Panc1 (cell line): Measurements from ENCODE around the gene RPS19BP1. TPM values are rescaled to one million over a fixed set of nuclear protein-coding genes. Genes with fewer than 3 reads are reported as not detected.

Source experiments
- ATAC-seq: fragments of 200-7000 bp; cut with Tn5 transposase; 2 replicates; pipeline ENCODE4 v1.9.1; 2020; ENCODE audit warnings: mild to moderate bottlenecking, moderate library complexity
- BruUV-seq: library from RNA; stranded (reverse); fragments of 400-500 nt; replicated peaks from 2 replicates; lab custom pipeline; 2021; lab: Mats Ljungman, UMichigan
- CTCF ChIA-PET: fragments of 300-600 bp; sonication (Branson Sonifier 250); formaldehyde crosslinking; loops from one replicate; lab custom pipeline; 2022; ENCODE audit warnings: antibody characterized with exemption; lab: Charles Lee
- POLR2A ChIA-PET: fragments of 300-600 bp; sonication (Branson Sonifier 250); formaldehyde crosslinking; loops from one replicate; lab custom pipeline; 2022; ENCODE audit warnings: antibody characterized with exemption; lab: Charles Lee
- DNase-seq: peaks from one replicate; pipeline ENCODE4 v3.0.0-alpha.2; 2010; ENCODE audit warnings: low read depth, low spot score
- H3K27ac ChIP-seq: 2 replicates; pipeline ENCODE4 v1.5.1; 2011; ENCODE audit warnings: mild to moderate bottlenecking, low read length, inconsistent platforms
- H3K27me3 ChIP-seq: fragments of 200-500 bp; sonication (Bioruptor generic); 2 replicates; pipeline ENCODE4 v1.6.0; 2014; ENCODE audit warnings: low read length, inconsistent platforms; ENCODE audit not compliant: control insufficient read depth, insufficient read depth
- H3K36me3 ChIP-seq: fragments of 200-500 bp; sonication (Bioruptor generic); 2 replicates; pipeline ENCODE4 v1.5.1; 2014; ENCODE audit warnings: inconsistent platforms, mild to moderate bottlenecking, low read length, moderate library complexity; ENCODE audit not compliant: control insufficient read depth, insufficient read depth
- H3K4me1 ChIP-seq: 2 replicates; pipeline ENCODE4 v1.5.1; 2011; ENCODE audit warnings: inconsistent platforms, mild to moderate bottlenecking, low read length, moderate library complexity; ENCODE audit not compliant: control insufficient read depth, insufficient read depth
- H3K4me3 ChIP-seq, 2 experiments: 2 replicates each; pipeline ENCODE4 v1.5.1; 2011 to 2012; ENCODE audit warnings: low read depth in 2 of 2, low read length in 2 of 2, mild to moderate bottlenecking in 2 of 2, inconsistent platforms in 1 of 2, moderate library complexity in 1 of 2
- H3K9me3 ChIP-seq: fragments of 200-500 bp; sonication (Bioruptor generic); 2 replicates; pipeline ENCODE4 v1.5.1; 2014; ENCODE audit warnings: low read depth, mild to moderate bottlenecking, inconsistent platforms, low read length, moderate library complexity; ENCODE audit not compliant: control insufficient read depth, insufficient read depth
- POLR2AphosphoS5 ChIP-seq: IDR thresholded peaks from 2 replicates; pipeline ENCODE4 v1.6.1; 2012; ENCODE audit warnings: mild to moderate bottlenecking, low read depth, low read length, moderate library complexity
- REST ChIP-seq, 2 experiments: IDR thresholded peaks; 2 replicates each; pipeline ENCODE4 v1.6.1; 2011 to 2012; ENCODE audit warnings: low read depth in 2 of 2, control low read depth in 1 of 2, low read length in 1 of 2, mild to moderate bottlenecking in 1 of 2, moderate library complexity in 1 of 2; ENCODE audit not compliant: insufficient read depth in 1 of 2
- SIN3A ChIP-seq: IDR thresholded peaks from 2 replicates; pipeline ENCODE4 v1.6.1; 2012; ENCODE audit warnings: low read depth, mild to moderate bottlenecking, low read length, moderate library complexity, borderline replicate concordance; ENCODE audit not compliant: insufficient read depth
- TCF7L2 ChIP-seq: IDR thresholded peaks from 2 replicates; pipeline ENCODE4 v1.6.1; 2011; ENCODE audit warnings: mild to moderate bottlenecking, low read depth, low read length, inconsistent platforms
- in situ Hi-C: cut with HindIII; loops from 2 replicates; pipeline ENCODE4 v1.10.0; 2016; ENCODE audit warnings: low sequenced_read_pairs, low pct_unique_long_range_greater_than_20kb
- intact Hi-C: fragments of 100-400 bp; cut with micrococcal nuclease; formaldehyde crosslinking; loops from one replicate; pipeline ENCODE4 v1.10.0; 2022; ENCODE audit not compliant: unreplicated experiment
- total RNA-seq: library from RNA; stranded (reverse); gene quantifications from one replicate; pipeline ENCODE4 v1.2.1, GENCODE V29; 2021; ENCODE audit not compliant: unreplicated experiment
- TF ChIP-seq, protein P1 (sequence below): fragments of 450-650 bp; IDR thresholded peaks from 2 replicates; pipeline ENCODE4 v1.5.1; 2017; ENCODE audit warnings: mild to moderate bottlenecking

The RPS19BP1 gene
- total RNA-seq, 1 experiment from 2014 or later: 123 TPM

DNA sequence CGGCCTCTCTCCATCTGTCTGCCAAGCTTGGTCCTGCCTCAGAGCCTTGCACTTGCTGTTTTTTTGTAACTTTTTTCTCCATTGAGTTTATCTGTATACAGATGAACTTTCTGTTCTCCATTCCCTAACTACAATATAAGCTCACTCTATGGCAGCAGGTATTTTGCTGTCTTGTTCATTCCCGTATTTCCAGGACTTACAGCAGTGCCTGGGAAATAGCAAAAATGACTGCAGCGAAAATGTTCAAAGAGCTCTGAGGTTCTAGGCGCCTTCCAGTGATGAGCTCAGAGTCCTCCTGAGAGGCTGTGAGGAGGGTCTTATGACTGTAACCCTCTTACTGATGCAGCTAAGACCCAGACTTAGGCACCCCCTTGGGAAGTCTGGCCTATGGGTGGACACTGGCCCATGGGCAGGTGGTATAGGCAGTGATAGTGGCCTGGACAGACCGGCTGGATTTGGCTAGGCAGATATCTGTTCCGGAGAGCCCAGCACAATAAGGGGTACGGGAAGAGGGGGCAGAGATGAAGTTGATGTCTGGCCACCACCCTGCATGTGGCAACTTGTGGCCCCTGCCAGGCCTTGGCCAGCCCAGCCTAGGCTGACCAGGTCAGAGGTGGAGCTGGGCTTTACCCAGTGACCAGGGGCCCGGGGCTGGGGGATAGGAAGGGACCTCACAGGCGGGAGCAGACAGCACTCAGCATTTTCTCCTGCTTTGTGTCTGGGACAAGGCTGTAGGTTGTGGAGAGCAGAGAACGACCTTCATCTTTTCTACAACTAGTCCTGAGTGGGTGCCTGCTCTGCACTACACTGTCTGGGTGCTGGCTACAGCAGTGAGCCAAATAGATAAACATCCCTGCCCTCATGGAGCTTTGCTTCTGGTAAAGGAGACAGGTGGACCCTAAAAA is 7.5 kb downstream of the RPS19BP1 start:
- ChIA-PET CTCF (interaction anchor here (1.2 kb wide), 2 partner anchors 29 to 31 kb away, joined by 3 to 4 read pairs; no protein-coding TSS in a partner anchor), POLR2A (interaction anchor here (0.5 kb wide), 1 partner anchor 207 kb away, joined by 3 read pairs; no protein-coding TSS in a partner anchor)
- peaks cover 10% of the 10 kb centered on the region for H3K36me3 ChIP-seq
- H3K4me3 ChIP-seq: no peak overlapping the region
- peaks cover 32% of the 10 kb centered on the region for H3K4me1 ChIP-seq
- no peaks in the 10 kb centered on the region for H3K9me3 ChIP-seq
- intact Hi-C loops (no loop called here), in situ Hi-C loops (no loop called here)
- H3K27me3 ChIP-seq: no peaks in the 10 kb centered on the region
- TF ChIP-seq REST (IDR thresholded peaks at IDR 0.05; ENCODE audit: insufficient read depth in 1 of 2, low read depth in 2 of 2, low read length in 1 of 2) (no peak), SIN3A (no peak), TCF7L2 (no peak), POLR2AphosphoS5 (no peak)
- TF ChIP-seq, protein P1, sequence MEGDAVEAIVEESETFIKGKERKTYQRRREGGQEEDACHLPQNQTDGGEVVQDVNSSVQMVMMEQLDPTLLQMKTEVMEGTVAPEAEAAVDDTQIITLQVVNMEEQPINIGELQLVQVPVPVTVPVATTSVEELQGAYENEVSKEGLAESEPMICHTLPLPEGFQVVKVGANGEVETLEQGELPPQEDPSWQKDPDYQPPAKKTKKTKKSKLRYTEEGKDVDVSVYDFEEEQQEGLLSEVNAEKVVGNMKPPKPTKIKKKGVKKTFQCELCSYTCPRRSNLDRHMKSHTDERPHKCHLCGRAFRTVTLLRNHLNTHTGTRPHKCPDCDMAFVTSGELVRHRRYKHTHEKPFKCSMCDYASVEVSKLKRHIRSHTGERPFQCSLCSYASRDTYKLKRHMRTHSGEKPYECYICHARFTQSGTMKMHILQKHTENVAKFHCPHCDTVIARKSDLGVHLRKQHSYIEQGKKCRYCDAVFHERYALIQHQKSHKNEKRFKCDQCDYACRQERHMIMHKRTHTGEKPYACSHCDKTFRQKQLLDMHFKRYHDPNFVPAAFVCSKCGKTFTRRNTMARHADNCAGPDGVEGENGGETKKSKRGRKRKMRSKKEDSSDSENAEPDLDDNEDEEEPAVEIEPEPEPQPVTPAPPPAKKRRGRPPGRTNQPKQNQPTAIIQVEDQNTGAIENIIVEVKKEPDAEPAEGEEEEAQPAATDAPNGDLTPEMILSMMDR: no peak
- no TSS peak for BruUV-seq
- ATAC-seq (no peak), DNase-seq (no peak)
- H3K27ac ChIP-seq: 0 out of 2 replicates have a peak overlapping the region, but pooled peaks have one; percentile 1

- no peak for DNase-seq
- no TSS peak for BruUV-seq
- no peak for TF ChIP-seq TCF7L2
- TF ChIP-seq SIN3A: no peak
- no peak for ATAC-seq
- intact Hi-C loops (no loop called here), in situ Hi-C loops (no loop called here)
- Histone ChIP-seq H3K4me1 (peaks cover 25% of the 10 kb centered on the region), H3K36me3 (peaks cover 10% of the 10 kb centered on the region), H3K9me3 (no peaks in the 10 kb centered on the region), H3K27ac (no peak overlapping the region), H3K27me3 (no peaks in the 10 kb centered on the region), H3K4me3 (no peak overlapping the region)
- CTCF ChIA-PET: interaction anchor here (0.8 to 1.2 kb wide), 3 partner anchors 28 to 349 kb away, joined by 3 to 4 read pairs (median 3); no protein-coding TSS in a partner anchor
- POLR2A ChIA-PET: no interaction called here
Measured at GRCh38 chr22:39524089-39524752, 8.3 kb downstream of the RPS19BP1 start.
